ENCODE measurements around the gene TUBB8.
"Not testable (repeated sequence)": the region's sequence is repeated elsewhere in the genome, so short reads cannot be mapped to it uniquely, and the experiment has no call there.

Gene TUBB8

GRCh38 chr10:13315-13635 lies 35.8 kb downstream of the TUBB8 start:
- DNase-seq, result not testable (repeated sequence)

- not testable (repeated sequence) for DNase-seq
These were observed 36.4 kb downstream of the TUBB8 start for GRCh38 chr10:12444-13314.

- DNase-seq, result not testable (repeated sequence)
These were observed 37.8 kb downstream of the TUBB8 start for GRCh38 chr10:11260-11659.

- not testable (repeated sequence) for DNase-seq
These were observed 38.7 kb downstream of the TUBB8 start for GRCh38 chr10:10261-10971.
